Activated CD8-positive, alpha-beta T cell treated with anti-CD3 and anti-CD28 coated beads for 36 hours (primary cell): ENCODE data around the gene ATP8B3. TPM values are rescaled to one million over a fixed set of nuclear protein-coding genes. Genes with fewer than 3 reads are reported as not detected.

Experiments used
- ATAC-seq: fragments of 200-7000 bp; cut with Tn5 transposase; one replicate; pipeline ENCODE4 v1.10.0; 2021; ENCODE audit warnings: mild to moderate bottlenecking, moderate library complexity
- CTCF ChIA-PET: fragments of 350-600 bp; sonication (Branson Sonifier 250); formaldehyde crosslinking; loops from one replicate; lab custom pipeline; 2021; ENCODE audit warnings: antibody characterized with exemption; lab: Charles Lee
- POLR2A ChIA-PET: fragments of 350-600 bp; sonication (Branson Sonifier 250); formaldehyde crosslinking; loops from one replicate; lab custom pipeline; 2021; ENCODE audit warnings: antibody characterized with exemption; lab: Charles Lee
- DNase-seq: peaks from one replicate; pipeline ENCODE4 v3.0.0-alpha.2; 2020
- H3K27ac Mint-ChIP-seq: one replicate; pipeline ENCODE4 v1.8.0; 2021; ENCODE audit warnings: mild to moderate bottlenecking, mixed read lengths
- H3K27me3 Mint-ChIP-seq: one replicate; pipeline ENCODE4 v1.8.0; 2021; ENCODE audit warnings: mixed read lengths
- H3K36me3 Mint-ChIP-seq: one replicate; pipeline ENCODE4 v1.8.0; 2021; ENCODE audit warnings: low read depth, mixed read lengths
- H3K4me1 Mint-ChIP-seq: one replicate; pipeline ENCODE4 v1.8.0; 2021; ENCODE audit warnings: low read depth, mixed read lengths
- H3K4me3 Mint-ChIP-seq: one replicate; pipeline ENCODE4 v1.8.0; 2021; ENCODE audit warnings: mild to moderate bottlenecking, moderate library complexity, mixed read lengths
- H3K9me3 Mint-ChIP-seq: one replicate; pipeline ENCODE4 v1.8.0; 2021; ENCODE audit warnings: mixed read lengths
- intact Hi-C: fragments of 100-400 bp; cut with micrococcal nuclease; formaldehyde crosslinking; loops from one replicate; pipeline ENCODE4 v1.10.0; 2022
- total RNA-seq, 2 experiments: library from RNA; stranded (reverse); gene quantifications; one replicate each; pipeline ENCODE4 v1.2.3, GENCODE V29; 2021
- TF ChIP-seq, protein P1 (sequence below): fragments of 200-600 bp; IDR thresholded peaks from one replicate; pipeline ENCODE4 v1.8.0; 2022; ENCODE audit warnings: antibody characterized with exemption, mild to moderate bottlenecking

Gene ATP8B3
- total RNA-seq, 2 experiments from 2014 or later, result 5.8 to 8.2 TPM

DNA sequence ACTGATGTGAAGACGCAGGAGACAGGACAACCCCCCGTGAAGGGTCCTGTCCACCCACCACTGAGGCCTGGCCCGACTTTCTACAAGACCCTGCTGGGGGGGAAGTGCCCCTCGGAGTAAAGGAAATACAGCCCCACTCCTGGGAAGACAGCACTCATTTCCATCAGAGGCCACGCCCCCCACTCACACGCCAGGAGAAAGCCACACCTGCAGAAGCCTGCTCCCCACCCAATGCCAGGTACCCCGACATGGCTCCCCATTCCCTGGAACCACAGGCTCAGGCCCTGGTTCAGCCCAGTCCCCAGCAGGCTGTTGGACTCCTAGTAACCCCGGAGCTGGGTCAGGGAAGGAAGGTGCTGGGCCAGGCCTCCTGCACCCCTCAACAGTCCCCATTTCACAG, 10.9 kb upstream of the ATP8B3 start:
- TF ChIP-seq, protein P1, sequence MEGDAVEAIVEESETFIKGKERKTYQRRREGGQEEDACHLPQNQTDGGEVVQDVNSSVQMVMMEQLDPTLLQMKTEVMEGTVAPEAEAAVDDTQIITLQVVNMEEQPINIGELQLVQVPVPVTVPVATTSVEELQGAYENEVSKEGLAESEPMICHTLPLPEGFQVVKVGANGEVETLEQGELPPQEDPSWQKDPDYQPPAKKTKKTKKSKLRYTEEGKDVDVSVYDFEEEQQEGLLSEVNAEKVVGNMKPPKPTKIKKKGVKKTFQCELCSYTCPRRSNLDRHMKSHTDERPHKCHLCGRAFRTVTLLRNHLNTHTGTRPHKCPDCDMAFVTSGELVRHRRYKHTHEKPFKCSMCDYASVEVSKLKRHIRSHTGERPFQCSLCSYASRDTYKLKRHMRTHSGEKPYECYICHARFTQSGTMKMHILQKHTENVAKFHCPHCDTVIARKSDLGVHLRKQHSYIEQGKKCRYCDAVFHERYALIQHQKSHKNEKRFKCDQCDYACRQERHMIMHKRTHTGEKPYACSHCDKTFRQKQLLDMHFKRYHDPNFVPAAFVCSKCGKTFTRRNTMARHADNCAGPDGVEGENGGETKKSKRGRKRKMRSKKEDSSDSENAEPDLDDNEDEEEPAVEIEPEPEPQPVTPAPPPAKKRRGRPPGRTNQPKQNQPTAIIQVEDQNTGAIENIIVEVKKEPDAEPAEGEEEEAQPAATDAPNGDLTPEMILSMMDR, result no peak
- intact Hi-C loops, result no loop called here
- Mint-ChIP-seq H3K9me3 (no peaks in the 10 kb centered on the region), H3K27me3 (no peaks in the 10 kb centered on the region), H3K27ac (no peak overlapping the region), H3K36me3 (peaks cover 22% of the 10 kb centered on the region), H3K4me1 (peaks cover 5% of the 10 kb centered on the region), H3K4me3 (no peak overlapping the region)
- ATAC-seq, result no peak
- no peak for DNase-seq
- CTCF ChIA-PET, result interaction anchor here (0.6 to 0.7 kb wide), 2 partner anchors 15 to 198 kb away, joined by 3 read pairs; no protein-coding TSS in a partner anchor
- POLR2A ChIA-PET, result no interaction called here

DNA sequence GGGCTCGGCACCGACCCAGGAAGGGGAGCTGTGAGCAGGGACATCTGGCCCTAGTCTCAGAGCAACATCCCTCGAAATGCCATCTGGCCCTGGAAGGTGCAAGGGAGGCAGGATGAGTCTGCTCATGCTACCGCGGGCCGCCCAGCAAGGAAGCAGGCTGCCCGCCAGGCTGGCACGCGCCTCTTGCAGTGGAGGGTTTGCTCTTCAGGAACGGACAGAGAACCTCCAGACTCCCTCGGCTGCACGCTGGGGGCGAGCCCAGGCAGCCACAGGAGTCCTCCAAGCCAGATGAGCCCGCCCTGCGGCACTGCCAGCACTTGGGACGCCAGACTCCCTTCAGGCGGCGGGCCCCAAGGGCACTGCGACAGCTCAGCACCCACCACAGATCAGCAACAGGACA, 10.1 kb upstream of the ATP8B3 start:
- DNase-seq (no peak), ATAC-seq (no peak)
- CTCF ChIA-PET, result no interaction called here
- H3K27ac Mint-ChIP-seq, result no peak overlapping the region
- intact Hi-C loops, result no loop called here
- H3K27me3 Mint-ChIP-seq, result no peaks in the 10 kb centered on the region
- no peaks in the 10 kb centered on the region for H3K9me3 Mint-ChIP-seq
- POLR2A ChIA-PET, result interaction anchor here (0.5 to 0.9 kb wide), 2 partner anchors 23 to 266 kb away, joined by 3 read pairs; no protein-coding TSS in a partner anchor
- TF ChIP-seq, protein P1, result no peak
- peaks cover 22% of the 10 kb centered on the region for H3K36me3 Mint-ChIP-seq
- no peak overlapping the region for H3K4me3 Mint-ChIP-seq
- H3K4me1 Mint-ChIP-seq, result peaks cover 5% of the 10 kb centered on the region

DNA sequence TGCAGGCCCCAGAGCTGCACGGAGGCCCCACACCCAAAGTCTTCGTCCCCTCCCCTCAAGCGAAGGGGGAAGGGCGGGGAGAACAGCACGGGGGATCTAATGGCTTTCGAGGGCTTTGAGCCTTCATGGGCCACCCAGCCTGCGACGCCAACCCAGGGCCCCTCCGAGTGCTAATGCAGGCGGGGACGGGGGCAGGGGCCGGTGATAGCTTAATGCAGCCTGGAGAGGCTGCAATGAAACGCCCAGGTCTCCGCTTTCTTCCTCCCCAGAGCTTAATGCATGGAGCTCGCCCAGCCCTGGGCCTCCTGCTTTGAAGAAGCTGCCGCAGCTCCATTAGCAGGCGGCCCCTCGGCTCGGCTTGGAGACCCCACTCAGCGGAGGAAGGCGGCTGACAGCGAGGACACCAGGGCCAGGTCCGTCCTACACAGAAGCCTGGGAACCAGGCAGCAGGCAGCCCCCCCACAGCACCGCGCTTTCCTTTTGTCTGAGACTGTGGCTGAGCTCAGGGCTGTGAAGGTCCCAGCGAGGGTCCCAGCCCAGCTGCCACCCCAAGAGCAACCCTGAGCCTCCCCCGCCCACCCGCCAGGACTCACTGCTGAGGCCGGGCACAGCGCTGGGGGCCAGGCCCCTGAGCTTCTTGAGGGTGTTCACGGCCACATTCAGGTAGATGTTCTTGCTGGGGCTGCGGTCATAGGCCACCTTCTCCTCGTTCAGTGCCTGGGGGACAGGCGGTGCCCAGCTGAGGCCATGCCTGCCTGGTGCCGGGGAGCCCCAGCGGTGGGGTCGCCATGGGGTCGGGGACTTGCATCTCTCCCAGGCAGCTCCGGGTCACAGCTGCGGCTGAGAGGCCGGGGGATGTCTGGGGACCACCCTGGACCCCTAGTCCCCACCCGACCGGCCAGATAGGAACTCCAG, 7.5 kb upstream of the ATP8B3 start:
- Mint-ChIP-seq H3K4me3 (no peak overlapping the region), H3K9me3 (no peaks in the 10 kb centered on the region), H3K4me1 (no peaks in the 10 kb centered on the region), H3K27ac (no peak overlapping the region), H3K27me3 (no peaks in the 10 kb centered on the region), H3K36me3 (peaks cover 19% of the 10 kb centered on the region)
- DNase-seq, result no peak
- intact Hi-C loops, result no loop called here
- ATAC-seq, result no peak
- ChIA-PET POLR2A (interaction anchor here (0.9 to 1.4 kb wide), 2 partner anchors 11 to 18 kb away, joined by 3 read pairs; no protein-coding TSS in a partner anchor), CTCF (interaction anchor here (1.4 kb wide), 1 partner anchor 16 kb away, joined by 3 read pairs; no protein-coding TSS in a partner anchor)
- TF ChIP-seq, protein P1, result no peak

DNA sequence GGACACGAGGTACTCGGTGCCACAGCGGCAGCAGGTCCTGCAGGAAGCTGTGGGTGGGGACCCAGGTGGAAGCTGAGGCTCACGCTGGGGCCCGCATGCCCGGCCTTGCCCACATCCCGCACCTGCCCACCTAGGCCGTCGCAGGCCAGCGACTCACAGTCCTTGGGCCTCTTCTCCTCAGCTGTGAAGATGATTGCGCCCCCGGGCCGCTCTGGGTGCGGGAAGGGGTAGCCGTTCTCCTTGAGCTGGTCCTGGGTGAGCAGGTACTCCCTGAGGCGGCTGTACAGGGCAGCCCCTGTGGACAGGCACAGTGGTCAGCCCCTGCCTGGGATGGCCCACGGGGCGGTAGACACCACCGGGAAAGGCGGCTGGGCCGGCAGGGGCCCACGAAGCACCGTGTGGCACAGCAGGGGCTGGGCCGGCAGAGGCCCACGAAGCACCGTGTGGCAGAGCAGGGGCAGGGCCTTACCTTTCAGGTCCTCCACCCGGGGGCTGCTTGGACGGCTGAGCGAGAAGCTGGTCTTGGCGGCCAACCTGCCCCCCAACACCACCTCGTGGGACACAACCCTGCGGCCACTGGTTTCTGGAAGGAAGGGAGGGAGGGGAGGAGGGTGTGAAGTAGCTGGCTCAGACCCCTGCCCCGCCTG, 6.6 kb upstream of the ATP8B3 start:
- H3K36me3 Mint-ChIP-seq, result peaks cover 15% of the 10 kb centered on the region
- no peak for DNase-seq
- no peak for ATAC-seq
- no peak overlapping the region for H3K27ac Mint-ChIP-seq
- no peaks in the 10 kb centered on the region for H3K9me3 Mint-ChIP-seq
- TF ChIP-seq, protein P1, result no peak
- ChIA-PET POLR2A (interaction anchor here (0.9 to 1.4 kb wide), 2 partner anchors 12 to 19 kb away, joined by 3 read pairs; no protein-coding TSS in a partner anchor), CTCF (interaction anchor here (1.0 to 1.4 kb wide), 3 partner anchors 7 to 20 kb away, joined by 3 to 4 read pairs (median 3); no protein-coding TSS in a partner anchor)
- intact Hi-C loops, result no loop called here
- no peaks in the 10 kb centered on the region for H3K27me3 Mint-ChIP-seq
- H3K4me1 Mint-ChIP-seq, result peaks cover 2% of the 10 kb centered on the region
- H3K4me3 Mint-ChIP-seq, result no peak overlapping the region
